ENCODE results near the gene CRHR1.

GRCh38 chr17:45742251-45742650 is 41.9 kb upstream of the CRHR1 start:
- TF ChIP-seq, protein P1, sequence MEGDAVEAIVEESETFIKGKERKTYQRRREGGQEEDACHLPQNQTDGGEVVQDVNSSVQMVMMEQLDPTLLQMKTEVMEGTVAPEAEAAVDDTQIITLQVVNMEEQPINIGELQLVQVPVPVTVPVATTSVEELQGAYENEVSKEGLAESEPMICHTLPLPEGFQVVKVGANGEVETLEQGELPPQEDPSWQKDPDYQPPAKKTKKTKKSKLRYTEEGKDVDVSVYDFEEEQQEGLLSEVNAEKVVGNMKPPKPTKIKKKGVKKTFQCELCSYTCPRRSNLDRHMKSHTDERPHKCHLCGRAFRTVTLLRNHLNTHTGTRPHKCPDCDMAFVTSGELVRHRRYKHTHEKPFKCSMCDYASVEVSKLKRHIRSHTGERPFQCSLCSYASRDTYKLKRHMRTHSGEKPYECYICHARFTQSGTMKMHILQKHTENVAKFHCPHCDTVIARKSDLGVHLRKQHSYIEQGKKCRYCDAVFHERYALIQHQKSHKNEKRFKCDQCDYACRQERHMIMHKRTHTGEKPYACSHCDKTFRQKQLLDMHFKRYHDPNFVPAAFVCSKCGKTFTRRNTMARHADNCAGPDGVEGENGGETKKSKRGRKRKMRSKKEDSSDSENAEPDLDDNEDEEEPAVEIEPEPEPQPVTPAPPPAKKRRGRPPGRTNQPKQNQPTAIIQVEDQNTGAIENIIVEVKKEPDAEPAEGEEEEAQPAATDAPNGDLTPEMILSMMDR (IDR thresholded peaks at IDR 0.05; ENCODE audit: low read depth, low read length): no peak
- TF ChIP-seq, protein P2, sequence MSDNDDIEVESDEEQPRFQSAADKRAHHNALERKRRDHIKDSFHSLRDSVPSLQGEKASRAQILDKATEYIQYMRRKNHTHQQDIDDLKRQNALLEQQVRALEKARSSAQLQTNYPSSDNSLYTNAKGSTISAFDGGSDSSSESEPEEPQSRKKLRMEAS (IDR thresholded peaks at IDR 0.05; ENCODE audit: low read depth, low read length): no peak
- no peak for TF ChIP-seq POLR2A (IDR thresholded peaks at IDR 0.05; ENCODE audit: extremely low read depth, insufficient read length)
